Myocyte (in vitro differentiated cells): ENCODE results near the gene NGLY1. TPM values are rescaled to one million over a fixed set of nuclear protein-coding genes. Genes with fewer than 3 reads are reported as not detected.

Source experiments
- DNase-seq: peaks from one replicate; pipeline ENCODE4 v3.0.0-alpha.2; 2012; ENCODE audit warnings: low read depth
- total RNA-seq: library from RNA; depleted of rRNA; stranded (reverse); fragments of >200 nt; gene quantifications from 2 replicates; pipeline ENCODE4 v1.2.3, GENCODE V29; 2014

NGLY1 gene
- total RNA-seq, 1 donor from 2014 or later = 26.6 TPM

GRCh38 chr3:25713341-25713985 lies 69.8 kb downstream of the NGLY1 start:
- no peak for DNase-seq

GRCh38 chr3:25711090-25711489 lies 72.2 kb downstream of the NGLY1 start:
- no peak for DNase-seq

- DNase-seq = no peak
These were observed 75.2 kb downstream of the NGLY1 start for GRCh38 chr3:25708036-25708435.

GRCh38 chr3:25707268-25707926 lies 75.8 kb downstream of the NGLY1 start:
- no peak for DNase-seq

GRCh38 chr3:25706213-25706612 lies 77.0 kb downstream of the NGLY1 start:
- DNase-seq = no peak

- no peak for DNase-seq
These were observed 85.7 kb downstream of the NGLY1 start for GRCh38 chr3:25697553-25697952.

- DNase-seq = no peak
These were observed 87.4 kb downstream of the NGLY1 start for GRCh38 chr3:25695731-25696420.

- no peak for DNase-seq
These were observed 90.0 kb downstream of the NGLY1 start for GRCh38 chr3:25693238-25693637.

- no peak for DNase-seq
These were observed 90.9 kb downstream of the NGLY1 start for GRCh38 chr3:25692341-25692740.

- no peak for DNase-seq
These were observed 92.3 kb downstream of the NGLY1 start for GRCh38 chr3:25690768-25691533.

- DNase-seq = no peak
These were observed 94.0 kb downstream of the NGLY1 start for GRCh38 chr3:25689226-25689625.

GRCh38 chr3:25687742-25688141 lies 95.5 kb downstream of the NGLY1 start:
- DNase-seq = no peak

GRCh38 chr3:25686766-25687165 lies 96.5 kb downstream of the NGLY1 start:
- DNase-seq = no peak

- no peak for DNase-seq
These were observed 99.4 kb downstream of the NGLY1 start for GRCh38 chr3:25683882-25684281.

- no peak for DNase-seq
These were observed 99.8 kb downstream of the NGLY1 start for GRCh38 chr3:25683410-25683809.

- no peak for DNase-seq
These were observed 103.5 kb downstream of the NGLY1 start for GRCh38 chr3:25679642-25680302.

GRCh38 chr3:25679166-25679565 lies 104.1 kb downstream of the NGLY1 start:
- DNase-seq = no peak

GRCh38 chr3:25678581-25678980 lies 104.7 kb downstream of the NGLY1 start:
- DNase-seq = no peak

- no peak for DNase-seq
These were observed 106.1 kb downstream of the NGLY1 start for GRCh38 chr3:25677121-25677520.

GRCh38 chr3:25674670-25675069 lies 108.6 kb downstream of the NGLY1 start:
- DNase-seq = no peak

GRCh38 chr3:25673738-25674298 lies 109.4 kb downstream of the NGLY1 start:
- DNase-seq = no peak
